Keratinocyte (primary cell): ENCODE results near the gene LHFPL2. TPM values are rescaled to one million over a fixed set of nuclear protein-coding genes. Genes with fewer than 3 reads are reported as not detected.

ENCODE experiments used
- DNase-seq: peaks from one replicate; pipeline ENCODE4 v3.0.0-alpha.2; 2011; ENCODE audit warnings: low read depth, missing footprints, low spot score
- FAIRE-seq: peaks from 2 replicates; lab custom pipeline; 2011; peaks lifted over from hg19 to GRCh38; lab: Jason Lieb, UNC
- H2AFZ ChIP-seq: 2 replicates; pipeline ENCODE4 v1.6.0; 2012; ENCODE audit warnings: low read length, control low read depth, inconsistent platforms; ENCODE audit not compliant: control insufficient read depth
- H3K27ac ChIP-seq: 2 replicates; pipeline ENCODE4 v1.5.1; 2011; ENCODE audit warnings: low read length; ENCODE audit not compliant: control insufficient read depth, insufficient read depth
- H3K27me3 ChIP-seq: 3 replicates; pipeline ENCODE4 v1.6.0; 2011; ENCODE audit warnings: low read length; ENCODE audit not compliant: control insufficient read depth, insufficient read depth; ENCODE audit errors: extremely low read depth
- H3K36me3 ChIP-seq, 2 experiments: 2 replicates in 1 of 2; 3 replicates in 1 of 2; pipeline ENCODE4 v1.5.1; 2011; ENCODE audit warnings: low read length in 2 of 2, mild to moderate bottlenecking in 1 of 2; ENCODE audit not compliant: control insufficient read depth in 2 of 2, insufficient read depth in 2 of 2; ENCODE audit errors: extremely low read depth in 1 of 2
- H3K4me1 ChIP-seq: 3 replicates; pipeline ENCODE4 v1.5.1; 2011; ENCODE audit warnings: low read length; ENCODE audit not compliant: control insufficient read depth, insufficient read depth; ENCODE audit errors: extremely low read depth
- H3K4me2 ChIP-seq: 3 replicates; pipeline ENCODE4 v1.6.0; 2011; ENCODE audit warnings: low read depth, low read length; ENCODE audit not compliant: control insufficient read depth, insufficient read depth; ENCODE audit errors: extremely low read depth
- H3K4me3 ChIP-seq, 3 experiments: fragments of 200-600 bp in 1 of 3; sonication (generic) in 1 of 3; 2 replicates in 2 of 3; 3 replicates in 1 of 3; pipeline ENCODE4 v1.5.1; 2011 to 2016; ENCODE audit warnings: low read length in 3 of 3, mild to moderate bottlenecking in 3 of 3, control low read depth in 2 of 3, inconsistent platforms in 1 of 3, low read depth in 1 of 3, mixed read lengths in 1 of 3, mixed run types in 1 of 3, moderate library complexity in 1 of 3; ENCODE audit not compliant: control insufficient read depth in 2 of 3, insufficient read depth in 2 of 3; ENCODE audit errors: extremely low read depth in 1 of 3
- H3K79me2 ChIP-seq: 2 replicates; pipeline ENCODE4 v1.6.0; 2012; ENCODE audit warnings: low read length; ENCODE audit not compliant: control insufficient read depth, insufficient read depth
- H3K9ac ChIP-seq: 3 replicates; pipeline ENCODE4 v1.6.0; 2011; ENCODE audit warnings: low read length; ENCODE audit not compliant: control insufficient read depth, insufficient read depth; ENCODE audit errors: extremely low read depth
- H3K9me1 ChIP-seq: 3 replicates; pipeline ENCODE4 v1.6.0; 2011; ENCODE audit warnings: low read length; ENCODE audit not compliant: control insufficient read depth, insufficient read depth; ENCODE audit errors: extremely low read depth
- H3K9me3 ChIP-seq: 2 replicates; pipeline ENCODE4 v1.5.1; 2012; ENCODE audit warnings: low read depth, low read length; ENCODE audit not compliant: control insufficient read depth
- H4K20me1 ChIP-seq: 3 replicates; pipeline ENCODE4 v1.6.0; 2011; ENCODE audit warnings: low read length; ENCODE audit not compliant: control insufficient read depth, insufficient read depth; ENCODE audit errors: extremely low read depth
- EZH2 ChIP-seq: IDR thresholded peaks from one replicate; pipeline ENCODE4 v1.6.1; 2012; ENCODE audit warnings: inconsistent platforms, mild to moderate bottlenecking, low read length, moderate library complexity
- dilution Hi-C: fragments of 300-500 bp; cut with MboI; formaldehyde crosslinking; loops from one replicate; pipeline ENCODE4 v1.7.0; 2020; ENCODE audit warnings: low sequenced_read_pairs; ENCODE audit not compliant: extremely low pct_ligation_motif_present
- polyA plus RNA-seq, 5 experiments: library from polyadenylated mRNA; depleted of rRNA in 3 of 5; stranded (reverse) in 3 of 5; stranded (forward) in 1 of 5; unstranded in 1 of 5; fragments of >200 nt; gene quantifications; 1 replicate in 1 of 5; 2 replicates in 3 of 5; 3 replicates in 1 of 5; pipeline versions ENCODE4 v1.2.1 to v1.2.3, GENCODE V29; 2011 to 2012; ENCODE audit warnings: missing spikeins in 2 of 5, low read depth in 1 of 5, low replicate concordance in 1 of 5
- TF ChIP-seq, protein P1 (sequence below), 3 experiments: IDR thresholded peaks in 1 of 3; conservative IDR thresholded peaks in 1 of 3; optimal IDR thresholded peaks in 1 of 3; 2 replicates in 2 of 3; 3 replicates in 1 of 3; pipeline versions ENCODE3 to v1.5.1; 2011; ENCODE audit warnings: low read length in 3 of 3, mild to moderate bottlenecking in 3 of 3, moderate library complexity in 2 of 3, control low read depth in 1 of 3, inconsistent platforms in 1 of 3; ENCODE audit not compliant: insufficient read depth in 2 of 3; ENCODE audit errors: extremely low read depth in 1 of 3

Gene LHFPL2
- polyA plus RNA-seq, 1 donor (not counting 4 experiments of a cell fraction or from before 2014, with no cell fraction given), result 11.4 TPM

DNA sequence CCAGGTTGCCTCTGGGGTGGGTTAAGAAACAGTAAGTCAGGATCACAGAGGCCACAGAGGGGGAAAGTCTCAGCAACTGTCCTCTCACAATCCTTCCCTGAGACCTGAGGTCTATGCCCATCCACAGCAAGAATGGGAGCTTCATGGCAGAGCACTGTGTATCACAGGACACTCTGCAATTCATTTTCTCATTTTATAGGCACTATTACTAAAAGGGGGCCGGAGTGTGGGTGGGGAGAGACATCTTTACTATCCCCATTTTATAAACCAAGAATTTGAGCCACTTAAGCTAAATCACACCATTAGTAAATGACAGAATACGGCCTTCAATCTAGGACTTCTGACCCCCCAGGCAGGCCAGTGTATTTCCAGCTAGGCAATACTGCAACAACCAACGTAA lies 79.9 kb downstream of the LHFPL2 start:
- TF ChIP-seq, protein P1, sequence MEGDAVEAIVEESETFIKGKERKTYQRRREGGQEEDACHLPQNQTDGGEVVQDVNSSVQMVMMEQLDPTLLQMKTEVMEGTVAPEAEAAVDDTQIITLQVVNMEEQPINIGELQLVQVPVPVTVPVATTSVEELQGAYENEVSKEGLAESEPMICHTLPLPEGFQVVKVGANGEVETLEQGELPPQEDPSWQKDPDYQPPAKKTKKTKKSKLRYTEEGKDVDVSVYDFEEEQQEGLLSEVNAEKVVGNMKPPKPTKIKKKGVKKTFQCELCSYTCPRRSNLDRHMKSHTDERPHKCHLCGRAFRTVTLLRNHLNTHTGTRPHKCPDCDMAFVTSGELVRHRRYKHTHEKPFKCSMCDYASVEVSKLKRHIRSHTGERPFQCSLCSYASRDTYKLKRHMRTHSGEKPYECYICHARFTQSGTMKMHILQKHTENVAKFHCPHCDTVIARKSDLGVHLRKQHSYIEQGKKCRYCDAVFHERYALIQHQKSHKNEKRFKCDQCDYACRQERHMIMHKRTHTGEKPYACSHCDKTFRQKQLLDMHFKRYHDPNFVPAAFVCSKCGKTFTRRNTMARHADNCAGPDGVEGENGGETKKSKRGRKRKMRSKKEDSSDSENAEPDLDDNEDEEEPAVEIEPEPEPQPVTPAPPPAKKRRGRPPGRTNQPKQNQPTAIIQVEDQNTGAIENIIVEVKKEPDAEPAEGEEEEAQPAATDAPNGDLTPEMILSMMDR (optimal IDR thresholded peaks at IDR 0.05 in 1 of 3, IDR thresholded peaks at IDR 0.05 in 1 of 3, conservative IDR thresholded peaks at IDR 0.05 in 1 of 3; ENCODE audit: extremely low read depth in 1 of 3, insufficient read depth in 2 of 3, low read length in 3 of 3), result no peak
- TF ChIP-seq EZH2, result no peak
- Histone ChIP-seq H3K27me3 (no peaks in the 10 kb centered on the region), H3K4me3 (no peak overlapping the region), H3K27ac (no peak overlapping the region), H3K79me2 (peaks cover 12% of the 10 kb centered on the region), H2AFZ (no peak overlapping the region), H3K9me3 (no peaks in the 10 kb centered on the region), H3K4me2 (no peak overlapping the region), H3K4me1 (peaks cover 4% of the 10 kb centered on the region), H3K9ac (no peak overlapping the region), H3K9me1 (no peaks in the 10 kb centered on the region), H4K20me1 (peaks cover 4% of the 10 kb centered on the region), H3K36me3 (peaks cover 0 to 1% of the 10 kb centered on the region in 2 experiments)
- DNase-seq, result no peak
- dilution Hi-C loops, result no loop called here
- no peak for FAIRE-seq

DNA sequence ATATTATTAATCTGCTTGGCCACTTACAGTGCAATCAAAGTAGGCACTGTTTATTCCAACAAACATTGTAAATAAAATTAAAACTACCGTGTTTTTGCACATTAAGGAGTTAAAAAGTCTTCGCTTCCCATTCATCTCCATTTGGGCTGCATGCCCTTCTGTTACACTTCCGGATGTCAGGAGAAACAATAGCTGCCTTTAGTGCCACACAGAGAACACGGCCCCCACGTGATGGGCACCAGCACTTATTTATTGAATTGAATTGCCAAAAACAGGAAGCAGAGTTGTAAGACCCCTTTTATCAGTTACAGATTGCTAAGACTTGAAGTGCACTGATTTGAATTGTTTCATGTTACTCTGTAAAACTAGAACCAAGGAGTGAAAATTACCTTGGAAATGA lies 80.4 kb downstream of the LHFPL2 start:
- FAIRE-seq, result no peak

More for the DNA sequence above, 80.4 kb downstream of the LHFPL2 start:
- Histone ChIP-seq H3K4me1 (peaks cover 4% of the 10 kb centered on the region), H3K27me3 (no peaks in the 10 kb centered on the region), H3K27ac (no peak overlapping the region), H3K4me2 (no peak overlapping the region), H3K9me1 (no peaks in the 10 kb centered on the region), H3K9ac (no peak overlapping the region), H3K9me3 (no peaks in the 10 kb centered on the region), H3K4me3 (no peak overlapping the region), H2AFZ (no peak overlapping the region), H3K36me3 (peaks cover 0 to 1% of the 10 kb centered on the region in 2 experiments), H3K79me2 (peaks cover 12% of the 10 kb centered on the region), H4K20me1 (peaks cover 4% of the 10 kb centered on the region)
- TF ChIP-seq EZH2, result no peak
- TF ChIP-seq, protein P1 (optimal IDR thresholded peaks at IDR 0.05 in 1 of 3, IDR thresholded peaks at IDR 0.05 in 1 of 3, conservative IDR thresholded peaks at IDR 0.05 in 1 of 3; ENCODE audit: extremely low read depth in 1 of 3, insufficient read depth in 2 of 3, low read length in 3 of 3), result no peak
- dilution Hi-C loops, result no loop called here
- no peak for DNase-seq
